SH-SY5Y (cell line): ENCODE results near the gene PRRT2.

Experiments used
- GATA2 ChIP-seq: IDR thresholded peaks from 2 replicates; pipeline ENCODE4 v1.6.1; 2011; ENCODE audit warnings: mild to moderate bottlenecking, low read depth, low read length
- GATA3 ChIP-seq: IDR thresholded peaks from 2 replicates; pipeline ENCODE4 v1.6.1; 2011; ENCODE audit warnings: low read depth, mild to moderate bottlenecking, low read length, moderate library complexity

GRCh38 chr16:29843931-29844330 lies 31.9 kb downstream of the PRRT2 start:
- TF ChIP-seq GATA2 (no peak), GATA3 (no peak)
